Stimulated activated CD8-positive, alpha-beta memory T cell treated with anti-CD3 and anti-CD28 coated beads, Interleukin-7, amount 100 ng/mL, for 4 hours (primary cell): Measurements from ENCODE around the gene SPAG9.
"Not testable (repeated sequence)": the region's sequence is repeated elsewhere in the genome, so short reads cannot be mapped to it uniquely, and the experiment has no call there.

Source experiments
- DNase-seq, 2 donors: peaks; one replicate each; pipeline ENCODE4 v3.0.0-alpha.2; 2020; ENCODE audit warnings: low read depth in 2 of 2

Gene SPAG9

DNA sequence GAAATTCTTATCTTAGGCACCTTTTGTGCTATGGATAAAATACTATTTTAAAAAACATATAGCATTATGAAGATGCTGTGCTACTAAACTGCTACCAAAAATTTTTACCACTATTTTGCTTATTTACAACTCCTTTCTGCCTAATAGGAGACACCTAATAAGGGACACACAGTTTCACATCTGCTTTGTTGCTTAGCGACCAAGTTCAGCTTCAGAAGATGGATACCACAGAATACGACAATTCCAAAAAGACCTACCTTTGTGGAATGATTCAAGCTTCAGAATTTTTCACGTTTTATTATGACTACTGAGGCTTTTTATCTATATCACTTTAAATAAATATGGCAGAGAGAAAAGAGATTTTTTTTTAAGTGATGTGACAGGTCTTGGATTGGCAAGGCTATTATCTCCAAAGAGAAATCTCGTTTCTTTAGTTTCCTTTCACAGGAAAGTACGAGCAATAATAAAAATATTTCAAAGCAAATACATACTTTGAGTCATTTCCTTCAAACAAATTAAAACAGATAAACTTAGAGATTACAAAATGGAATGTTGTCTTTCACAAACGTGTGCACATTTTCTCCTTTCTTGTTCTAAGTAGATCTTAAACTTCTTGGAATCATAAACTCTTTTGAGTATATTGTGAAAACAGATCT is 35.4 kb downstream of the SPAG9 start:
- DNase-seq, result no peak

DNA sequence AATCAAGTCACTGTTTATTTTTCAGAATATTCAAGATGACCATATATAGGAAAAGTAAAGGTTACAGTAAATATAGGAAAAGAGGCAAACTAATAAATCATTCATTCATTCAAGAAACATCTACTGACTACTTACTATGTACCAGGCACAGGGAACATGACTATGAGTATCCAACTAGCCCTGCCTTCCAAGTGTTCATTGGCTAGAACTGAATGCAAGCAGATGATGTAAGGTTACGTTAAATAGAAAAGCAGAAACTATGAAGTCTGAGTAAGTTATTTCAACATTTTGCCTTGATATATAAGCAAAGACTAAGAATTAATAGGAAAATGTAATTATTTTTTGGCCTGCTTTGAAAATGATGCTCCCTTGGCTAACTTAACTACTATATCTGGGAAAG is 36.7 kb downstream of the SPAG9 start:
- DNase-seq, result no peak

DNA sequence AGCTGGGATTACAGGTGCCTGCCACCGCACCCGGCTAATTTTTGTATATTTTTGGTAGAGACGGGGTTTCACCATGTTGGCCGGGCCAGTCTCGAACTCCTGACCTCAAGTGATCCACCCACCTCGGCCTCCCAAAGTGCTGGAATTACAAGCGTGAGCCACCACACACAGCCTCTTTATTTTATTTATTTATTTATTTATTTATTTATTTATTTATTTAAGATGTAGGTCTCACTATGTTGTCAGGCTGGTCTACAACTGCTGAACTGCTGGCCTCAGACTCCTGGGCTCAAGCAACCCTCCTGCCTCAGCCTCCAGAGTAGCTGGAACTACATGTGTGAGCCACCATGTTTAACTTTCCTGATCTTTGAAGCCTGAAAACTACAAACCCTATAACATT is 37.3 kb downstream of the SPAG9 start:
- not testable (repeated sequence) for DNase-seq

DNA sequence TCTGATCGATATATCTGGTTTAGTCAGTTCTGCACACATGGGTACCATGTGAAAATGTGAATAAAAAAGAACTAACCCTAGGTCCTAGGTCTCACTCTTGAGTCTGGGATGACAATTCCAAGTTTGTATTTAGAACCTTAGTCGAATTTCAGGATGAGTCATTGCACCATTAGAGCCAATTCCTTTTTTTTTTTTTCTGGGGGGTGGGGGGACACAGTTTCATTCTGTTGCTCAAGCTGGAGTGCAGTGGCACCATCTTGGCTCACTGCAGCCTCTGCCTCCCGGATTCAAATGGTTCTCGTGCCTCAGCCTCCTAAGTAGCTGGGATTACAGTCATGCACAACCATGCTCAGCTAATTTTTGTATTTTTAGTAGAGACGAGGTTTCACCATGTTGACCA is 41.6 kb downstream of the SPAG9 start:
- no peak for DNase-seq

DNA sequence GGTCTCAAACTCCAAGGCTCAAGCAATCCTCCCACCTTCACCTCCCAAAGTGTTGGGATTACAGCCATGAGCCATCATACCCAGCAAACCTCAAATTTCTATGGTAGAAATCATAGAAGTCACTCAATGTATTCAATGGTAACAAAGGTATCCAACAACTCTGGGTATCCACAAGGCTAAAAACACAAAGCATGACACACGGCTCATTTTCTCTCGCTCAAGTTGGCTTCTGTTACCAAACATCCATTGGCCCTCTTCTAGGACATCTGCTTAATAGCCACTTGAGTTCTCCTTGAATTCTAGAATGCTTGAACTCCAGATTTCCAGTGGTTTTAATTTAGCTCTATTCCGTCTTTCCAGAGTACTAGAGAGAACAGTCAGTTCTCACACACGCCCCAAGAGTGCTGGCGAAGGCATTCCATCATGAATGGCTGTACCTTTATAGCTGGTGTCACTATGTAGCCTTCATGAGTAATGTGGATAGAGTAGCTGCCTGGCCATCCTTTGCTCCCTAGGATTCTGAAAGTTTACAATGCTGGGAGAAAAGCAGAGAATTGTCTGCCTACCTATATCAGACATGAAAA is 42.6 kb downstream of the SPAG9 start:
- DNase-seq, result no peak

DNA sequence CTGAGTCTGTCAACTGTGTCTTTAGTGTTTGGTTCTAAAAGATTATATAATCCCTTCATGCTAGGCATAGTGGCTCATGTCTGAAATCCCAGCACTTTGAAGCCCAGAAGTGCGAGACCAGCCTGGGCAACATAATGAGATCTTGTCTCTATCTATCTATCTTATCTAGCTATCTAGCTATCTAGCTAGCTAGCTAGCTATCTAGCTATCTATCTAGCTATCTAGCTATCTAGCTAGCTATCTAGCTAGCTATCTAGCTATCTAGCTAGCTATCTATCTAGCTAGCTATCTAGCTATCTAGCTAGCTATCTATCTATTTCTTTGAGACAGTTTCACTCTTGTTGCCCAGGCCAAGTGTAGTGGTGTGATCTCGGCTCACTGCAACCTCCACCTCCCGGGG is 43.8 kb downstream of the SPAG9 start:
- DNase-seq, result no peak

DNA sequence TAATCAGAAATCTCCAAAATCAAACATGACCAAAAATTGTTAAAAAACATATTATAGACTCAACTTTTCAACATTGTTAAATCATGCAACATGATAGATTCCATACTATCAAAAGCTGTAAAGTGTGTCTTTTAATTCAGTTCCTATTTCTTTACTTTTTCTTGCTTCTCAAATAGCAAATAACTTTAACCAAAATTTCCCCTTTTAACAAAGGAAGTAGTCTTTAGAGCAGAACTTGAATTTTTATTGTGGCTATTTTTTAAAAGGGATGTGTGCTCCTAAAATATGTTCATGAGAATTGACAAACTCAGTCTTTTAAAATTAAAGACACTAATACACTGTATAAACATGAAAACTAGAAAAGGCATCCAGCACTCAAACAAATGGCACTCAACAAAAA is 49.1 kb downstream of the SPAG9 start:
- no peak for DNase-seq

DNA sequence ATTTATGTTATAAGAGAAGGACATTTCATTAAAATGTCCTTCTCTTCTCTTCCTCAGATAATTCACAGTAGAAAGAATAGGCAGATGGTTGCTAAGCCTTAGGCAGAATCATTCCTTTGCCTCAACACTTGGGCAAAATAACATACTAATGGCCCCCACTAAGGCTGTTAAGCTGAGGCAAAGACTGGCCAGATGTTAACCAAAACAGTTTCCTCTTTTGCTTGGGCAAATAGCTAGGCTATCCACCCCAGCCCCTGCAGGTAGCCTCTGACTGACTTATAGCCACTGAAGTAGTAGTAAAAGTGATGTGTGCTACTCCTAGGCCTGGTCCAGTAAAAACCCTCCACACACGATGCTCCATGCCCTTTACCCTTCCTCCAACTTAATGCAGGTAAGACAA is 55.2 kb downstream of the SPAG9 start:
- DNase-seq, result no peak

DNA sequence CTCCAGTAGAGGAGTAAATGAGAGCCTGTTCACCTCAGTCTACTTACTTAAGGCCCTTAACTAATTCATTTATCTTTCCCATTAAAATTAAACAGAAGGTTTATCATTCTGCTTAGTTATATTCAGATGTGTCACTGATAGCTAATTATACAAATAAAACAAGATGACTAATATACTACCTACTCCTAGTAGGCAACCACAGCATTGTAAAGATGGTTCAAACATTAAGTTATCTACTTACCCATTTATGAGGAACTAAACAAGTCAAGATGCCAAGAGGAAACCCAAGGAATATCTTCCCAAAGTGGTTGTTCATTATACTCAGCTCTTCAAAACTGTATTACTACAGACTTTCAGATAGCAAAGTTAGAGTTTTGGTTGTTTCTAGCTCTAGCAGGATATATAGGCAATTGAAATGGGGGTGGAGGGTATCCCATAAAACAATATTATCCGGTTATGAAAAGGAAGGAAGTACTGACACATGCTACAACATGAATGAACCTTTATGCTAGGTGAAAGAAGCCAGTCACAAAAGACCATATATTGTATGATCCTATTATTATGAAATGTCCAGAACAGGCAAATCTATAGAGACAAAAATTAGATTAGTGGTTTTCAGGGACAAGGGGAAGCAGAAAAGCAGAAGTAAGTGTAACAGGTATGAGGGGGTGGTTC is 56.5 kb downstream of the SPAG9 start:
- DNase-seq, result no peak

DNA sequence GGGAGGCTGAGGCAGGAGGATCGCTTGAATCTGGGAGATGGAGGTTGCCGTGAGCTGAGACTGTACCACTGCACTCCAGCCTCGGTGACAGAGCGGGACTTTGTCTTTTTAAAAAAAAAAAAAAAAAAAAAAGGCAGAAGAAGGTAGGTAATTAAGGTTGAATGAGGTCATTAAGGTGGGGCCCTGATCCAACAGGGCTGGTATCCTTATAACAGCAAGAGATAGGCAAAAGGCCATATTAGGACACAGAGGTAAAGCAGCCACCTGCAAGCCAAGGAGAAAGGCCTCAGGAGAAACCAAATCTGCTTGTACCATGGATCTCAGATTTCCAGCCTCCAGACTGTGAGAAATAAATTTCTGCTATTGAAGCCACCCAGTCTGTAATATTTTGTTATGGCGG is 60.3 kb downstream of the SPAG9 start:
- DNase-seq, result no peak

DNA sequence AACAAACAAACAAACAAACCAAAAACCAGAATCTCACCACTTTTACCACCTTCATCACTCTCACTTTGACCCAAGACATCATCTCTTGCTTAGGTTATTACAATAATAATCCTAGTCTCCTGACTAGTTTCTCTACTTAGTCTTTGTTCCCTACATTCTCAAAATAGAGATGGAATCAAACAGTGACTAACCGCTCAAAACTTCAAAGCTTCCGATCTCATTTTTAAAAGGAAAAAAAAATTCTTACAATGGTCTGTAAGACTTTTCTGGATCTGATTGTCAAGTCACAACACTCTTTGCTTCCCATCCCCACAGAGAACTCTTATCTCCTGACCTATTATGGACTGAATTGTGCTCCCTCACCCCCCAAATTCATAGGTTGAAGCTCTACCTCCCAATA is 60.9 kb downstream of the SPAG9 start:
- no peak for DNase-seq

DNA sequence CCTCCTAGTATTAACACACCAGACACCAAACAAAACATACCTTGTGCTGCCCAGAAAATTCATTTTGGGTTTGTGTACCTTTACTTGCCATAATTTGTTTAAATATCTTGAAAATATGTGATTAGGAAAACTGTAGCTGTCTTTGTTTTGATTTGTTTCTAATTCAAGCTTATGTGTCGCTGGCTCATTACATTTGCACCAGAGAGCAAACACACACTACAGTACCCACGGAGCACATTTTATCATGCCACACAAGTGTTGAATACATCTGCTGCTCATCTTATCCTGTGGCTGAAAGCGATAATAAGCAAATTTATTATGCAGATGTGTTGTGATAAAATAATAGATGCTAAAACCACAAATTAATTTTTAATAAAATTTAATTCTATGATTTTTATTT is 63.1 kb downstream of the SPAG9 start:
- no peak for DNase-seq

DNA sequence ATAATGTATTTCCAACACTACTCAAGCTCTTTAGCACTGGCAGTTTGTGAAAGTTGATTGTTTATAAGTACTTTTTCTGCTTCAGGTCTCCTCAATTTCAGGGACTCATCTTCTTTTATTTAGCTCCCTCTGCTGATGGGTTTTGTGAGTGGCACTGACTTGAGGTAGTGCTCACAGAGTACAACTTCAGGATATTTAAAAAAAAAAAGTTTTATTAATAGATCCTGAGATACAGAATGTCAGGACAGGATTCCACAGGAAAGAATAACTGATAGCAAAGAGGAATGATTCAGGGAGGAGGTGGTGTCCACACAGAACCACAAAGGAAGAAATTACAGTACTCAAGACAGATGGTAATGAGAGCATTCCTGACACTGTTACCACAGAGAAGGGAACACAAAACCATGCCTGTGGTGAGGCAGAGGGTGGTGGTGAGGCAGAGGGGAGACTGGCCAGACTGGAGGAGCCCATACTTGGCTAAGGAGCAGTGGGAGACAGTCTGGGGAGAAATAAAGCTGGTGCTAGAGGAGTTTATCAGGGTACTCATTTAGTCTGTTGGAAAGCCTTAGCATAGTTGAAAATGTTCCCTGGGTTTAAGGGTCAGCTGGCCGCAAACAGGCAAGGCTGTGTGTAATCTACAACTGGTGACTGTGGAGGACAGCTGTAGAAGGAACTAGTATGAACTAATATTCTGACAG is 63.7 kb downstream of the SPAG9 start:
- peak in 1 of 2 donors; percentile 6 for DNase-seq

DNA sequence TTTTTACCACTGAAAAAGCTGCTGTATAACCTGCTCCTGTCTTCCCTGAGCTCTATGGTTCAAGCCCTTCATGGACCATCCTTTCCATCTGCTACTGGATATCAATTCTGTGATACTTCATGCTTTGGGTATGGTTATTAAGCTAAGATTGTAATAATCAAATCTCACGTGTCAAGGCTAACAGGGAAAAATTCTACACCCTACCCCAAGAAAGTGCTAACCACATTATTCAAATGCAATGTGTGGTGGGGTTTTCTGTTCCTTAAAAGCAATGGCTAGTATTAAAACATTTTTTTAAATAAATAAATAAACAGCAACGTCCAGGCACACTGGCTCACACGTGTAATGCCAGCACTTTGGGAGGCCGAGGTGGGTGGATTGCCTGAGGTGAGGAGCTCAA is 65.9 kb downstream of the SPAG9 start:
- DNase-seq, result no peak

DNA sequence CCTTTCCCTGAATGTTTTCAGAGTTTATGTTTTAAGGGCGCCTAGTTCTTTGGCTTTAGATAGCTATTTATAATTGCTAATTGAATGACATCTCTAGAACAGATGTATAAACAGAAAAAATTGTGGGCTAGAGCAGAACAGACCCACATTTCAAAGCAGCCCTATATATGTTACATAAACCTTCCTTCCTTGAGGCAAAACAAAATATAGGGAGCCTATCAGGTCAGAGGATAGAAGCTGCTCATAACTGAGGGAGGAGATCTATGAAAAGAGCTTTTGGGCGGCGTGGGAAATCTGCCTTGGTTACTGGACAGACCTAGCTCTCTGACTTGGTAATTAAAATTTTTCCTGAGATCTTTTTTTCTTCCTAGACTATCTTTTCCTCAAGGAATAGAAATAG is 68.4 kb downstream of the SPAG9 start:
- no peak for DNase-seq

DNA sequence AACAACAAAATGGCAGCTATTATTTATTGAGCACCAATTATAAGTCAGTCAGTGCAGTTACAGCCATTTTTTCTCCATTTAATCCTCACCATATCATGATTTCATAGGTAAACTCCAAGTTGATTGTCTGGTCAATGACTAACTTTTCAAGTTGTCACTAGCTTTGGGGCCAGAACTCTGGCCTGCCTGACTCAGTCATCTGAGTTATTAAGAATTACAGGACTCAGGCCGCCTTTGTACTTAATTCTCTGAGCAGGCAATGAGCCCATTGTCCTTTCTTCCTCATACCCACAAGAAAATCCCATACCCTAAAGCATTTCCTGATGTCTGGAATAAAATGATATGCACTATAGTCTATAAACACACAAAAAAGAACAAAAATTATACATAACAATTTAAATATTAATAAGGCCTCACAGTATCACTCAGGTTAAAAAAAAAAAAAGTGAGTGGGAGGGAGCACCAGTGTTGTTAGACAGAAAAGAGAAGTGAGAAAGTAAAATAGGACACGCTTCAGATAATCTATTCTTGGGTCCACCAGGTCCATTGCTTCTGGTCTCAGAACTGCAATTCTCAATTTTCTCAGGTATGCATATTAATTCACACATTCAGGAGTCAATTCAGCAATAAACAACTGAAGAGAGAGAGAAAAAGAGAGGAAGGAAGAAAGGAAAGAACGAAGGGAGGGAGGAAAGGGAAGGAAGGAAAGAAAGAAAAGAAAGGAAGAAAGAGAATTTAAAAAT is 70.2 kb downstream of the SPAG9 start:
- no peak for DNase-seq

DNA sequence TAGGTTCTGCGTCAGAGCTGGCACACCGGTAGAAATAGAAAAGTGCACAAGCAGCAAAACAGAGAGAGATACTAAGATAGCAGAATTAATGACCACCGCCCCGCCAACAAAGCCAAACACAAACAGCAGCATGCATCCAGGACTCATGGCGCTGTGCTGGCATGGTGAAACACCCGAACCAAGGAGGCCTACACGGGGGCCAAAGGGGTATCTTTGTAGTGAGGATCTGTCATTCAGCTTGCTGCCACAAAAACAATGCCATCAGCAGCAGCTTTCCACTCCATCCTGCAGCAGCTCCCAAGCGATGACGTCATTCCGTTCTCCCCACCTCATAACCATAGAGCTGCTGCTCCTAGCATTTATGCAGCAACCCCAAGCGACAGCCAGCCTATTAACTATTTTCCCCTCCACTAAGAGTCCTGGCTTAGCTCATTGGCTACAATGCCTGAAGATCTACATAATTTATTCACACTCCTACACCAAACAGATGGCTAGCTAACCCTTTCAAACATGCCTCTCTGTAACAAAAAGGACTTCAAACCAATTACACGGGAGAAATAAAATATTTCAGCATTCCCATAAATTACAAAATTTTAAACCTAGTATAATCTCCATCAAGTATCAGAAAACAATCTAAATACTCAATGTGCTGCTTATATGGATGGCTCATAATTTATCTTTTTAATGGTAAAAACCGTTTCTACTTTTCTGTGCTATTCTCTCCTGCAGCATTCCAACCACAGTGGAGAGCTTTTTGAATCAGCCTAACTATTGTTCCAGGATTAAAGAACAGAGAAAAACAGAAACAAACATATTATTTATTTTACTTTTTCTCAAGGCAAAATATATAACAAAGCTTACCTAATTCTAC is 73.9 kb downstream of the SPAG9 start:
- no peak for DNase-seq

DNA sequence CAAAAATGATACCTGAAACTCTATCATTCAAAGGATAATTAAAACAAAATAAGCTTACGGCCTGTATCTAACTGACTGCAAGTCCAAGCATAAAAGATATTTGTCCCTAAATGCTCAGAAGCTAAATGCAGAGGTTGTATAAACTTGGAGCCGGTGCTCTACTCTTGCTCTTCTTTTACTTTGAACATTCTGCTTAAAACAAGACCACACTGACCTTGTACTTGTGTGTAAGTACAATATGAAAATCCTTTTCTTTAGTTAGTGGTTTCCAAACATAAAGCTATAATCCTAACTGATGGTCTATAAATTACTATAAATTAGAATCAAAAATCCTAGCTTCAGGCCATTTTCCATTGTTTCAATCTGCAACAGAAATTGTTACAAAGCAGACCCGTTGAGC is 74.6 kb downstream of the SPAG9 start:
- no peak for DNase-seq

DNA sequence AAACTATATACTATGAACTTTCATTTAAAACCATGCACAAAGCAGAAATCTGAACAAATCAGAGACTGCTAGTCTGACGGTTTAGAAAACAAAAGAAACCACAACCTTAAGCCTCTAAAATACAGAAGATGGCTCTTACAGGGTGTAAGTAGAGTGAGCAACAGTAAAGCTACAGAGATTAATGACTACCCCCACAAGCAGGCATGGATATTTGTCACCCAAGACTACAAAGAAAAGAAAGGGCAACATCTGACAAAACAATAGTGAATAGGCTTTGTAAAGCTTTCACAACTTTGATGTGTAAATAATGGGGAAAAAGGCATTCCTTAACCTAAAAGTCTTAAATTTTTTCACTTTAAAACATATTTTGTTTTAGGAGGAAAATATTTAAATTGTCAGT is 75.0 kb downstream of the SPAG9 start:
- DNase-seq, result no peak

DNA sequence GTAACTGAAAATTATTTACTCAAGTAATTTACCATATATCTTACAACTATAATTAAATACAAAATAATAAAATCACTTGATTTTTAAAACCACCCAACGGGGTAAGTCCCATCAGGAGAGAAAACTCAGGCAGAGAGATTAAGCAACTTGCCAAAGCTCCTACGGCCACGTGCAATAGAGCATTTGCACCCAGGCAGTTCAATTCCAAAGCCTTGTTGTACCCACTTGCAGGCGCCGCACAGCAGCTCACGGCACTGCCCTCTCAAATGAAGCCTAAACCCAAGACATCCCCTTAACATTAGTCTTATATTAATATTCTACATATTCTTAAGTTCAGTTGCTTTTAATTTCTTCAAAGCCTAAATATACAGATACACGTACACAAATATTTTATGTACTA is 75.7 kb downstream of the SPAG9 start:
- no peak for DNase-seq

DNA sequence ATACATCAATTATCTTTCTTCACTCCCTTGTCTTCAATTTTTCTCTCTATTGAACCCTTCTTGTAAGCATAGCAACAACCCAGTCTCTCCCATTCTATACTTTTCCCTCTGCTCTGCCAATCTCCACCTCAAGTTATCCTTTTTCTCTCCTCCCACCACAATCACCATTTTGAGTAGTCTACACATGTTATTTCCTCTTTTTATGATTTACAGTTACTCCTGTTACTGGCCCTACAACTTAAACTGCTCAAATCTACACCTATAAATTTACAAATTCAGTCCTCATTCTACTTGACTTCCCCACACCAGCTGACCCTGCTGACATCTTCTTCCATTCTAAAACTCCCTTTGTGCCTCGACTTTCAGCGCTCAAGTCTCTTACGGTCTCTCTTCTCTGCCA is 84.6 kb downstream of the SPAG9 start:
- DNase-seq, result no peak
